Thyroid gland (tissue), 4 donors: ENCODE results near the gene CAMSAP2. TPM values are rescaled to one million over a fixed set of nuclear protein-coding genes. Genes with fewer than 3 reads are reported as not detected.

ENCODE experiments used
- DNase-seq, 2 donors: peaks; one replicate each; pipeline ENCODE4 v3.0.0-alpha.2; 2019
- H3K27ac ChIP-seq, 3 donors: fragments of 200-600 bp; sonication (generic); 1 replicate in 2 of 3; 2 replicates in 1 of 3; pipeline ENCODE4 v1.5.1; 2016 to 2019; ENCODE audit warnings: mild to moderate bottlenecking in 1 of 3, moderate library complexity in 1 of 3
- H3K27me3 ChIP-seq: fragments of 200-600 bp; sonication (generic); one replicate; pipeline ENCODE4 v1.5.1; 2019
- H3K36me3 ChIP-seq, 2 donors: fragments of 200-600 bp; sonication (generic); one replicate each; pipeline ENCODE4 v1.5.1; 2016 to 2019
- H3K4me1 ChIP-seq, 2 donors: fragments of 200-600 bp; sonication (generic); one replicate each; pipeline ENCODE4 v1.5.1; 2017 to 2019
- H3K4me3 ChIP-seq, 3 donors: fragments of 200-600 bp; sonication (generic); replicated peaks in 1 of 3; 1 replicate in 2 of 3; 2 replicates in 1 of 3; pipeline ENCODE4 v1.5.1; 2016; ENCODE audit warnings: mild to moderate bottlenecking in 1 of 3
- H3K9me3 ChIP-seq: fragments of 200-600 bp; sonication (generic); one replicate; pipeline ENCODE4 v1.5.1; 2017
- POLR2A ChIP-seq, 2 donors: fragments of 450-650 bp; IDR thresholded peaks; one replicate each; pipeline ENCODE4 v1.6.1; 2017; ENCODE audit warnings: antibody characterized with exemption in 2 of 2, mild to moderate bottlenecking in 2 of 2, moderate library complexity in 1 of 2
- WGBS, 2 donors: methylation state at CpG; one replicate each; pipeline ENCODE4 v1.1.5; 2017; 5-methylcytosine and 5-hydroxymethylcytosine counted together
- intact Hi-C: fragments of 100-400 bp; cut with DNase I; formaldehyde crosslinking; loops from one replicate; pipeline ENCODE4 v1.15.1; 2023
- total RNA-seq, 4 donors: library from RNA; depleted of rRNA; stranded (reverse); fragments of >200 nt; gene quantifications; one replicate each; pipeline ENCODE4 v1.2.3, GENCODE V29; 2016
- TF ChIP-seq, protein P1 (sequence below), 6 experiments: fragments of 200-600 bp in 3 of 6; fragments of 450-650 bp in 3 of 6; sonication (generic) in 3 of 6; IDR thresholded peaks; one replicate each; pipeline ENCODE4 v1.5.1; 2016 to 2019; ENCODE audit warnings: antibody characterized with exemption in 6 of 6, mild to moderate bottlenecking in 2 of 6, inconsistent platforms in 1 of 6, moderate library complexity in 1 of 6

CAMSAP2 gene
- total RNA-seq, 4 donors from 2014 or later = 36.3 to 53.5 (median 41.8) TPM

DNA sequence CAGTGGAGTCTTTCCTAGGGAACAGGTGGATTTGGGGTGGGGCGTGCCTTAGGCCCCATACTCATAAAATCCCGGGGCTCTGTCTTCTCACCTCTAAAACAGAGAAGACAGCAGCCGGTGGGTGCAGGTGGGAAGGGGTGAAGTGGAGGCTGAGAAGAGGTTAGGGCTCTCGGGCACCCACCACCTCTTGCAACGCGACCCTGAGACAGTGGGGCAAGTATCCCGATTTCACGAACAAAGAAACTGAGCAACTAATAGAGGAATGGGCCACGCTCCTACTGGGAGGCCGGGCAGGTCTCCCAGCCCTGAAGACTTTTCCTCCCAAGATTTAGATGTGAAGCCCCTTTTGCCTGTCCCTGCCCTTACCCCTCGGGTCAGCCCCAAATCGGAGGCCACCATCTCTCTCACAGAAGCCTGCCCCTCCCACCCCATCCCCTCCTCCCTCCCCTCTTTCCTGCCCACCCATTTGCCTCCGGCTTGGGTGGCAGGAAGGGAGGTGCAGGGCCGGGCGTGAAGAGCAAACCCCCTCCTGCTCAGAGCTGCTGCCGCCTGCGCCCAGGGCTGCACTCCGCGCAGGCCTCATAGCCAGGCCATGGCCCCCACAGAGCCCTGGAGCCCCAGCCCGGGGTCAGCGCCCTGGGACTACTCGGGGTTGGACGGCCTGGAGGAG is 133.9 kb downstream of the CAMSAP2 start, which contains the start of gene GPR25:
GPR25 (plus strand) TSS at position 536 of the 670 bp plus-strand sequence; CDS start at position 593, 57 bp downstream.
- Histone ChIP-seq H3K4me3 (no peak within 1 kb of the TSS), H3K27me3 (peaks cover 17% of the 10 kb centered on the region)

DNA sequence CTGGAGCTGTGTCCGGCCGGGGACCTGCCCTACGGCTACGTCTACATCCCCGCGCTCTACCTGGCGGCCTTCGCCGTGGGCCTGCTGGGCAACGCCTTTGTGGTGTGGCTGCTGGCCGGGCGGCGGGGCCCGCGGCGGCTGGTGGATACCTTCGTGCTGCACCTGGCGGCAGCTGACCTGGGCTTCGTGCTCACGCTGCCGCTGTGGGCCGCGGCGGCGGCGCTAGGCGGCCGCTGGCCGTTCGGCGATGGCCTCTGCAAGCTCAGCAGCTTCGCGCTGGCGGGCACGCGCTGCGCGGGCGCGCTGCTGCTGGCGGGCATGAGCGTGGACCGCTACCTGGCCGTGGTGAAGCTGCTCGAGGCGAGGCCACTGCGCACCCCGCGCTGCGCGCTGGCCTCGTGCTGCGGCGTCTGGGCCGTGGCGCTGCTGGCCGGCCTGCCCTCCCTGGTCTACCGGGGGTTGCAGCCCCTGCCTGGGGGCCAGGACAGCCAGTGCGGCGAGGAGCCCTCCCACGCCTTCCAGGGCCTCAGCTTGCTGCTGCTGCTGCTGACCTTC is 134.5 kb downstream of the CAMSAP2 start:
- 6% methylated on average over 10 of the region's 61 CpGs; no CpG with 5 or more reads in 1 of the 2 donors for WGBS, 2 donors
- TF ChIP-seq POLR2A (IDR thresholded peaks at IDR 0.05) = no peak
- TF ChIP-seq, protein P1, sequence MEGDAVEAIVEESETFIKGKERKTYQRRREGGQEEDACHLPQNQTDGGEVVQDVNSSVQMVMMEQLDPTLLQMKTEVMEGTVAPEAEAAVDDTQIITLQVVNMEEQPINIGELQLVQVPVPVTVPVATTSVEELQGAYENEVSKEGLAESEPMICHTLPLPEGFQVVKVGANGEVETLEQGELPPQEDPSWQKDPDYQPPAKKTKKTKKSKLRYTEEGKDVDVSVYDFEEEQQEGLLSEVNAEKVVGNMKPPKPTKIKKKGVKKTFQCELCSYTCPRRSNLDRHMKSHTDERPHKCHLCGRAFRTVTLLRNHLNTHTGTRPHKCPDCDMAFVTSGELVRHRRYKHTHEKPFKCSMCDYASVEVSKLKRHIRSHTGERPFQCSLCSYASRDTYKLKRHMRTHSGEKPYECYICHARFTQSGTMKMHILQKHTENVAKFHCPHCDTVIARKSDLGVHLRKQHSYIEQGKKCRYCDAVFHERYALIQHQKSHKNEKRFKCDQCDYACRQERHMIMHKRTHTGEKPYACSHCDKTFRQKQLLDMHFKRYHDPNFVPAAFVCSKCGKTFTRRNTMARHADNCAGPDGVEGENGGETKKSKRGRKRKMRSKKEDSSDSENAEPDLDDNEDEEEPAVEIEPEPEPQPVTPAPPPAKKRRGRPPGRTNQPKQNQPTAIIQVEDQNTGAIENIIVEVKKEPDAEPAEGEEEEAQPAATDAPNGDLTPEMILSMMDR (IDR thresholded peaks at IDR 0.05) = no peak
- H3K27ac ChIP-seq = no peak overlapping the region
- peaks cover 17% of the 10 kb centered on the region for H3K27me3 ChIP-seq
- no peak overlapping the region for H3K4me3 ChIP-seq
- intact Hi-C loops = no loop called here
- H3K4me1 ChIP-seq = peaks cover 0 to 13% of the 10 kb centered on the region in 2 donors
- no peaks in the 10 kb centered on the region for H3K36me3 ChIP-seq
- no peak for DNase-seq
- H3K9me3 ChIP-seq = no peaks in the 10 kb centered on the region

More for the DNA sequence above, 133.9 kb downstream of the CAMSAP2 start, which contains the start of gene GPR25:
- intact Hi-C loops = no loop called here
- Histone ChIP-seq H3K9me3 (no peaks in the 10 kb centered on the region), H3K4me1 (peaks cover 0 to 13% of the 10 kb centered on the region in 2 donors), H3K27ac (no peak within 1 kb of the TSS), H3K36me3 (no peaks in the 10 kb centered on the region)
- TF ChIP-seq POLR2A (IDR thresholded peaks at IDR 0.05) = no peak
- TF ChIP-seq, protein P1 (IDR thresholded peaks at IDR 0.05) = no peak
- 91 to 92% methylated on average over 12 to 13 of the region's 23 CpGs for WGBS, 2 donors
- no peak for DNase-seq

DNA sequence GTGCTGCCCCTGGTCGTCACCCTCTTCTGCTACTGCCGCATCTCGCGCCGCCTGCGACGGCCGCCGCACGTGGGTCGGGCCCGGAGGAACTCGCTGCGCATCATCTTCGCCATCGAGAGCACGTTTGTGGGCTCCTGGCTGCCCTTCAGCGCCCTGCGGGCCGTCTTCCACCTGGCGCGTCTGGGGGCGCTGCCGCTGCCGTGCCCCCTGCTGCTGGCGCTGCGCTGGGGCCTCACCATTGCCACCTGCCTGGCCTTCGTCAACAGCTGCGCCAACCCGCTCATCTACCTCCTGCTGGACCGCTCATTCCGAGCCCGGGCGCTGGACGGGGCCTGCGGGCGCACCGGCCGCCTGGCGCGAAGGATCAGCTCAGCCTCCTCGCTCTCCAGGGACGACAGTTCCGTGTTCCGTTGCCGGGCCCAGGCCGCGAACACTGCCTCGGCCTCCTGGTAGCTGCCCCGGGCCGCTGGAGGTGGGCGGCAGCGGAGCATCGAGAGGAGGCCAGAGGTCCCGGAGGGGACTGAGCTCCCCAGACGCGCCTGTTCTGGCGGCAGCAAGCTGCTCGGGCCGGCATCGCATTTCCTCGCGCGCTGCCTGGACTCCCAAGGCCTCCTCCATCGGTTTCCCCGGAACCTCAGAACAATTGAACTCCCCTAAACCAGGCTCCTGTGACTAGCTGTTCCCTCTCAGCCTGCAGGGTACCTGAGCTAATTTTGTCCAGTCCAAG is 135.1 kb downstream of the CAMSAP2 start:
- Histone ChIP-seq H3K4me3 (no peak overlapping the region), H3K4me1 (peaks cover 0 to 13% of the 10 kb centered on the region in 2 donors), H3K27me3 (peaks cover 17% of the 10 kb centered on the region), H3K9me3 (no peaks in the 10 kb centered on the region), H3K27ac (no peak overlapping the region), H3K36me3 (no peaks in the 10 kb centered on the region)
- no peak for DNase-seq
- 32 to 56% methylated on average over 13 to 31 of the region's 66 CpGs for WGBS, 2 donors
- no peak for TF ChIP-seq POLR2A (IDR thresholded peaks at IDR 0.05)
- TF ChIP-seq, protein P1 (IDR thresholded peaks at IDR 0.05) = no peak
- intact Hi-C loops = no loop called here

DNA sequence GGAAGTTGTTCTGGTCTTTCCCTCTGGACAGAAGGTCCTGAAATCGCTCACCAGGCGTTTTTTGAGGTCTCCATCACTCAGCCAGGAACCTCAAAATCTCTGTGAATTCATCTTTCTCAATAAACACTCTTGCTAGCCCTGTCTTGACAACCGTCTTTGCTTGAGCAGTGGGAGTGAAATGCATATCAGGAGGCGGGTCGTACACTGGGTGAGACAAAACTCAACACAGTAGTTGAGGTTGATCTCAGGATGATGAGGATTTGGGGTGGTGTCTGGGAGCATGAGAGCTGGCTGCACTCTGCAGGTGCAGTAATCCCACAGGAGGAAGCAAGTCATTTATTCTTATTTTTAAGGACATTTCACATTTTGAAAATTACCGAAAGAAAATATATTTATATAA is 136.0 kb downstream of the CAMSAP2 start:
- Histone ChIP-seq H3K27me3 (peaks cover 17% of the 10 kb centered on the region), H3K27ac (no peak overlapping the region), H3K36me3 (no peaks in the 10 kb centered on the region), H3K4me1 (peaks cover 0 to 13% of the 10 kb centered on the region in 2 donors), H3K4me3 (no peak overlapping the region), H3K9me3 (no peaks in the 10 kb centered on the region)
- intact Hi-C loops = no loop called here
- 91 to 92% methylated on average over 6 of the region's 6 CpGs for WGBS, 2 donors
- no peak for DNase-seq
- TF ChIP-seq, protein P1 (IDR thresholded peaks at IDR 0.05) = no peak
